BE2C (cell line): ENCODE results near the gene GRPEL2. TPM values are rescaled to one million over a fixed set of nuclear protein-coding genes. Genes with fewer than 3 reads are reported as not detected.

ENCODE experiments used
- DNase-seq: peaks from one replicate; pipeline ENCODE4 v3.0.0-alpha.2; 2020
- H3K27me3 ChIP-seq: fragments of 250-450 bp; sonication (Bioruptor Pico); 2 replicates; pipeline ENCODE4 v1.5.1; 2020; ENCODE audit warnings: mild to moderate bottlenecking
- H3K36me3 ChIP-seq: fragments of 250-450 bp; sonication (Bioruptor Pico); 2 replicates; pipeline ENCODE4 v1.5.1; 2020; ENCODE audit warnings: mild to moderate bottlenecking
- H3K4me1 ChIP-seq: fragments of 250-450 bp; sonication (Bioruptor Pico); 2 replicates; pipeline ENCODE4 v1.5.1; 2020
- H3K4me3 ChIP-seq: 2 replicates; pipeline ENCODE4 v1.5.1; 2011; ENCODE audit warnings: low read depth, low read length
- H3K9me3 ChIP-seq: fragments of 250-450 bp; sonication (Bioruptor Pico); 2 replicates; pipeline ENCODE4 v1.5.1; 2020
- polyA plus RNA-seq: library from polyadenylated mRNA; unstranded; fragments of >200 nt; gene quantifications from one replicate; pipeline ENCODE4 v1.2.1, GENCODE V29; 2012; ENCODE audit warnings: low read depth, missing spikeins; ENCODE audit not compliant: insufficient read length, insufficient read depth
- TF ChIP-seq, protein P1 (sequence below): IDR thresholded peaks from 2 replicates; pipeline ENCODE4 v1.5.1; 2012; ENCODE audit warnings: mild to moderate bottlenecking, low read depth, low read length

GRPEL2 gene
- 13.0 TPM for polyA plus RNA-seq

GRCh38 chr5:149345147-149345891 is at the start of gene GRPEL2:
GRPEL2 (plus strand) TSS chr5:149345499; CDS start chr5:149345540, 41 bp downstream.
- Histone ChIP-seq H3K4me3 (peak within 1 kb of the TSS; percentile 99), H3K4me1 (no peaks in the 10 kb centered on the region), H3K27me3 (no peaks in the 10 kb centered on the region), H3K36me3 (peaks cover 35% of the 10 kb centered on the region), H3K9me3 (no peaks in the 10 kb centered on the region)
- DNase-seq = peak; percentile 97
- TF ChIP-seq, protein P1, sequence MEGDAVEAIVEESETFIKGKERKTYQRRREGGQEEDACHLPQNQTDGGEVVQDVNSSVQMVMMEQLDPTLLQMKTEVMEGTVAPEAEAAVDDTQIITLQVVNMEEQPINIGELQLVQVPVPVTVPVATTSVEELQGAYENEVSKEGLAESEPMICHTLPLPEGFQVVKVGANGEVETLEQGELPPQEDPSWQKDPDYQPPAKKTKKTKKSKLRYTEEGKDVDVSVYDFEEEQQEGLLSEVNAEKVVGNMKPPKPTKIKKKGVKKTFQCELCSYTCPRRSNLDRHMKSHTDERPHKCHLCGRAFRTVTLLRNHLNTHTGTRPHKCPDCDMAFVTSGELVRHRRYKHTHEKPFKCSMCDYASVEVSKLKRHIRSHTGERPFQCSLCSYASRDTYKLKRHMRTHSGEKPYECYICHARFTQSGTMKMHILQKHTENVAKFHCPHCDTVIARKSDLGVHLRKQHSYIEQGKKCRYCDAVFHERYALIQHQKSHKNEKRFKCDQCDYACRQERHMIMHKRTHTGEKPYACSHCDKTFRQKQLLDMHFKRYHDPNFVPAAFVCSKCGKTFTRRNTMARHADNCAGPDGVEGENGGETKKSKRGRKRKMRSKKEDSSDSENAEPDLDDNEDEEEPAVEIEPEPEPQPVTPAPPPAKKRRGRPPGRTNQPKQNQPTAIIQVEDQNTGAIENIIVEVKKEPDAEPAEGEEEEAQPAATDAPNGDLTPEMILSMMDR = no peak

DNA sequence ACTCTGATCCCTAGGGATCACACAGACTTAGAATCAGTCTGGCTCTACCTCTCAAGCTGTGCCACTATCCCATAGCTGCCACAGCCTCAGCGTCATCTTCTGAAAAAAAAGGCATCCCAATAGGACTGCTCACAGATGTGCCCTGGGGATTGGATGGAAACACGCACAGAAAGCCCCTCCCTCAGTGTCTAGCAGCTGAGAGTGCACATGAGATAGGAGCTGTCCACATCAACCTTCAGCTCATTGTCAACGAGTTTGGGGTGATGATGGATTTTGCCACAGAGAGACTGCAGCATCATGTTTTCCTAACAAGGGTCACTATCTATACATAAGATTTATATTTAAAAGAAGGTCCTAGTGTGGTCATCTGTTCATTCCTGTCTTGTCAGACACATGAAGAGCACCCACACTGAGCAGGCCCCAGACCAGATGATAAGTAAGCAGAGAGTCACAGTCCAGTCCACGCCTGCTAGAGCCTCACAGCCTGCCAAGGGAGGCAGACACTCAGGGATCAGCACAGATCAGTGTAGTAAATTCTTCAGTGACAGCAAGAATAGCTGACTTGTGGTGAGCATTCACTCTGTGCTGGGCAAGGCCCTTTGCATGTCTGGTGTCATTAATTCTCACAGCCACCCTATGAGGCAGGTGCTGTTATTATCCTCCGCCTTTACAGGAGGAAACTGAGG is 47.8 kb upstream of the GRPEL2 start:
- no peak overlapping the region for H3K4me3 ChIP-seq
- H3K36me3 ChIP-seq = no peaks in the 10 kb centered on the region
- DNase-seq = no peak
- H3K4me1 ChIP-seq = no peaks in the 10 kb centered on the region
- TF ChIP-seq, protein P1 = no peak
- H3K9me3 ChIP-seq = no peaks in the 10 kb centered on the region
- no peaks in the 10 kb centered on the region for H3K27me3 ChIP-seq

- DNase-seq = no peak
- no peaks in the 10 kb centered on the region for H3K9me3 ChIP-seq
- H3K36me3 ChIP-seq = no peaks in the 10 kb centered on the region
- H3K4me1 ChIP-seq = no peaks in the 10 kb centered on the region
- TF ChIP-seq, protein P1 = no peak
- no peaks in the 10 kb centered on the region for H3K27me3 ChIP-seq
- no peak overlapping the region for H3K4me3 ChIP-seq
These were observed 47.1 kb upstream of the GRPEL2 start for GRCh38 chr5:149298163-149298562.

DNA sequence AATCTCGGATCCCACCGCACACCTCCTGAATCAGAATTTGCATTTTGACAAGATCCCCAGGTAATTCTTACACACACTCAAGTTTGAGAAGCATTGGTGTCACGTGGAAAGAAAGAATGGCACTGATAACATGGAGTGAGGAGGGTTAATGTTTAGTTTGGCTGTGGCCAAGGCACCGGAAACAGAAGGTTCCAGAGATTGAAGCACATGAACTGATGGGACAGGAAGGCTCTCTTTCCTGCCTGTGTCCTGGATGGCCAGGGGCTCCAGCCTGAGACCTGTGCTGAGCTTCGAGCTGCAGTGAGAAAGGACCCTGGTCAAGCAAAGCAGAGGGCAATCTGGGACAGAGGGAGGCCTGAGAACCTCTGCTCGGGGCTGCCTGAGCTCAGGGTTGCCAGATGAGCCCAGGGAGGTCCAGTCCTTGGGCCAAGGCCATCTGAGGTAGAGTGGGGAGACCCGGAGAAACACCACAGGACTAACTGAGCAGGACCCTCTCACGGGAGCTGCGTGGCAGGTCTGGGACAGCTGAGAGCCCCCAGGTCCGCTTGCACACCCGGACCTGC is 46.4 kb upstream of the GRPEL2 start:
- DNase-seq = no peak
- Histone ChIP-seq H3K36me3 (no peaks in the 10 kb centered on the region), H3K9me3 (no peaks in the 10 kb centered on the region), H3K27me3 (no peaks in the 10 kb centered on the region), H3K4me1 (no peaks in the 10 kb centered on the region), H3K4me3 (no peak overlapping the region)
- TF ChIP-seq, protein P1 = no peak

- Histone ChIP-seq H3K4me1 (no peaks in the 10 kb centered on the region), H3K9me3 (no peaks in the 10 kb centered on the region), H3K27me3 (no peaks in the 10 kb centered on the region), H3K4me3 (no peak overlapping the region), H3K36me3 (no peaks in the 10 kb centered on the region)
- TF ChIP-seq, protein P1 = no peak
- no peak for DNase-seq
These were observed 45.7 kb upstream of the GRPEL2 start for GRCh38 chr5:149299451-149300054.
